ENCODE data around the gene ERI3.

The ERI3 gene

GRCh38 chr1:44371206-44371605 is 16.1 kb upstream of the ERI3 start:
- no peak for TF ChIP-seq CTCF (IDR thresholded peaks at IDR 0.05)
- no peaks in the 10 kb centered on the region for H3K4me1 ChIP-seq
- no peak overlapping the region for H3K27ac ChIP-seq
- H3K4me3 ChIP-seq (ENCODE audit: low read depth, low read length) = no peak overlapping the region
- no peaks in the 10 kb centered on the region for H3K27me3 ChIP-seq (ENCODE audit: control insufficient read depth, insufficient read depth, low read length)
- H2AFZ ChIP-seq = no peak overlapping the region
- no peaks in the 10 kb centered on the region for H3K79me2 ChIP-seq
- no peaks in the 10 kb centered on the region for H3K36me3 ChIP-seq (ENCODE audit: control insufficient read depth, insufficient read depth, low read length)
- no peaks in the 10 kb centered on the region for H3K9me3 ChIP-seq (ENCODE audit: control insufficient read depth, low read length)
- no peak overlapping the region for H3K9ac ChIP-seq
- no peak overlapping the region for H3K4me2 ChIP-seq (ENCODE audit: low read length)

GRCh38 chr1:44368471-44369151 is 13.6 kb upstream of the ERI3 start:
- H3K27ac ChIP-seq = no peak overlapping the region
- H3K79me2 ChIP-seq = no peaks in the 10 kb centered on the region
- no peaks in the 10 kb centered on the region for H3K36me3 ChIP-seq (ENCODE audit: control insufficient read depth, insufficient read depth, low read length)
- H3K4me3 ChIP-seq (ENCODE audit: low read depth, low read length) = no peak overlapping the region
- no peak overlapping the region for H3K4me2 ChIP-seq (ENCODE audit: low read length)
- H3K9ac ChIP-seq = no peak overlapping the region
- no peak overlapping the region for H2AFZ ChIP-seq
- no peaks in the 10 kb centered on the region for H3K9me3 ChIP-seq (ENCODE audit: control insufficient read depth, low read length)
- no peaks in the 10 kb centered on the region for H3K27me3 ChIP-seq (ENCODE audit: control insufficient read depth, insufficient read depth, low read length)
- TF ChIP-seq CTCF (IDR thresholded peaks at IDR 0.05) = no peak
- H3K4me1 ChIP-seq = no peaks in the 10 kb centered on the region

GRCh38 chr1:44367944-44368343 is 12.9 kb upstream of the ERI3 start:
- no peaks in the 10 kb centered on the region for H3K9me3 ChIP-seq (ENCODE audit: control insufficient read depth, low read length)
- H3K36me3 ChIP-seq (ENCODE audit: control insufficient read depth, insufficient read depth, low read length) = no peaks in the 10 kb centered on the region
- no peak overlapping the region for H3K4me2 ChIP-seq (ENCODE audit: low read length)
- no peak for TF ChIP-seq CTCF (IDR thresholded peaks at IDR 0.05)
- H3K9ac ChIP-seq = no peak overlapping the region
- no peak overlapping the region for H3K27ac ChIP-seq
- H3K79me2 ChIP-seq = no peaks in the 10 kb centered on the region
- no peak overlapping the region for H3K4me3 ChIP-seq (ENCODE audit: low read depth, low read length)
- no peak overlapping the region for H2AFZ ChIP-seq
- H3K4me1 ChIP-seq = no peaks in the 10 kb centered on the region
- no peaks in the 10 kb centered on the region for H3K27me3 ChIP-seq (ENCODE audit: control insufficient read depth, insufficient read depth, low read length)

- Histone ChIP-seq H3K9me3 (ENCODE audit: control insufficient read depth, low read length) (no peaks in the 10 kb centered on the region), H3K79me2 (no peaks in the 10 kb centered on the region), H3K27ac (no peak overlapping the region), H3K36me3 (ENCODE audit: control insufficient read depth, insufficient read depth, low read length) (no peaks in the 10 kb centered on the region), H2AFZ (no peak overlapping the region), H3K27me3 (ENCODE audit: control insufficient read depth, insufficient read depth, low read length) (no peaks in the 10 kb centered on the region), H3K4me2 (ENCODE audit: low read length) (no peak overlapping the region), H3K4me3 (ENCODE audit: low read depth, low read length) (no peak overlapping the region), H3K4me1 (no peaks in the 10 kb centered on the region), H3K9ac (no peak overlapping the region)
- no peak for TF ChIP-seq CTCF (IDR thresholded peaks at IDR 0.05)
Measured at GRCh38 chr1:44366371-44366975, 11.4 kb upstream of the ERI3 start.

- H3K27ac ChIP-seq = no peak overlapping the region
- TF ChIP-seq CTCF (IDR thresholded peaks at IDR 0.05) = no peak
- no peaks in the 10 kb centered on the region for H3K27me3 ChIP-seq (ENCODE audit: control insufficient read depth, insufficient read depth, low read length)
- no peaks in the 10 kb centered on the region for H3K4me1 ChIP-seq
- no peak overlapping the region for H3K4me3 ChIP-seq (ENCODE audit: low read depth, low read length)
- no peak overlapping the region for H3K9ac ChIP-seq
- no peak overlapping the region for H3K4me2 ChIP-seq (ENCODE audit: low read length)
- no peaks in the 10 kb centered on the region for H3K79me2 ChIP-seq
- H3K36me3 ChIP-seq (ENCODE audit: control insufficient read depth, insufficient read depth, low read length) = no peaks in the 10 kb centered on the region
- H2AFZ ChIP-seq = no peak overlapping the region
- no peaks in the 10 kb centered on the region for H3K9me3 ChIP-seq (ENCODE audit: control insufficient read depth, low read length)
Measured at GRCh38 chr1:44361478-44361877, 6.4 kb upstream of the ERI3 start.

Data from parathyroid adenoma (tissue), 2 donors.